H1 (cell line): Measurements from ENCODE around the gene MXI1. TPM values are rescaled to one million over a fixed set of nuclear protein-coding genes. Genes with fewer than 3 reads are reported as not detected.

Source experiments
- CTCF ChIA-PET: fragments of 300-600 bp; sonication (Branson Sonifier 250); formaldehyde crosslinking; loops from one replicate; lab custom pipeline; 2021; ENCODE audit not compliant: partially characterized antibody; lab: Charles Lee
- POLR2A ChIA-PET: fragments of 300-600 bp; sonication (Branson Sonifier 250); formaldehyde crosslinking; loops from one replicate; lab custom pipeline; 2021; ENCODE audit warnings: inconsistent platforms; ENCODE audit not compliant: partially characterized antibody; lab: Charles Lee
- DNase-seq, 2 experiments: peaks; one replicate each; pipeline versions ENCODE4 v3.0.0 to v3.0.0-alpha.2; 2010 to 2022; ENCODE audit warnings: low spot score in 2 of 2, low read depth in 1 of 2, mixed read lengths in 1 of 2
- FAIRE-seq: peaks from 2 replicates; lab custom pipeline; 2011; peaks lifted over from hg19 to GRCh38; lab: Jason Lieb, UNC
- H2AFZ ChIP-seq: 2 replicates; pipeline ENCODE4 v1.8.1; 2012; ENCODE audit warnings: low read length, inconsistent platforms
- H2AK5ac ChIP-seq: 2 replicates; pipeline ENCODE4 v1.6.1; 2013; ENCODE audit warnings: low read depth, low read length
- H2BK120ac ChIP-seq: replicated peaks from 2 replicates; pipeline ENCODE3; 2013; ENCODE audit warnings: low read depth, low read length, inconsistent platforms
- H2BK12ac ChIP-seq: 2 replicates; pipeline ENCODE4 v1.6.1; 2013; ENCODE audit warnings: low read depth, low read length
- H2BK15ac ChIP-seq: 2 replicates; pipeline ENCODE4 v1.6.1; 2013; ENCODE audit warnings: low read length
- H2BK20ac ChIP-seq: 2 replicates; pipeline ENCODE4 v1.6.1; 2013; ENCODE audit warnings: low read length
- H2BK5ac ChIP-seq: 2 replicates; pipeline ENCODE4 v1.6.1; 2013; ENCODE audit warnings: low read depth, low read length
- H3K14ac ChIP-seq: 2 replicates; pipeline ENCODE4 v1.6.1; 2013; ENCODE audit warnings: inconsistent platforms; ENCODE audit not compliant: insufficient read length
- H3K18ac ChIP-seq: 2 replicates; pipeline ENCODE4 v1.6.1; 2013; ENCODE audit warnings: low read length; ENCODE audit errors: extremely low read depth
- H3K23ac ChIP-seq: 2 replicates; pipeline ENCODE4 v1.6.1; 2013; ENCODE audit warnings: inconsistent platforms; ENCODE audit not compliant: insufficient read length
- H3K23me2 ChIP-seq: 2 replicates; pipeline ENCODE4 v1.6.1; 2013; ENCODE audit warnings: low read depth, low read length
- H3K27ac ChIP-seq: 2 replicates; pipeline ENCODE4 v1.6.1; 2011; ENCODE audit warnings: low read depth, low read length, inconsistent platforms
- H3K27me3 ChIP-seq, 4 experiments: replicated peaks in 1 of 4; 1 replicate in 1 of 4; 2 replicates in 3 of 4; pipeline versions ENCODE4 v1.6.1 to v1.8.1; 2011 to 2013; ENCODE audit warnings: low read length in 3 of 4, mild to moderate bottlenecking in 3 of 4, inconsistent platforms in 2 of 4, mixed read lengths in 2 of 4, moderate library complexity in 1 of 4; ENCODE audit not compliant: control insufficient read depth in 3 of 4, insufficient read depth in 3 of 4; ENCODE audit errors: extremely low read depth in 1 of 4
- H3K36me3 ChIP-seq, 4 experiments: 2 replicates each; pipeline versions ENCODE4 v1.6.1 to v1.8.1; 2011 to 2013; ENCODE audit warnings: mild to moderate bottlenecking in 4 of 4, low read length in 3 of 4, moderate library complexity in 2 of 4, control low read depth in 1 of 4, inconsistent platforms in 1 of 4; ENCODE audit not compliant: insufficient read depth in 4 of 4, control insufficient read depth in 2 of 4
- H3K4ac ChIP-seq: replicated peaks from 2 replicates; pipeline ENCODE3; 2013; ENCODE audit warnings: low read length, low read depth, mixed read lengths, inconsistent platforms; ENCODE audit not compliant: insufficient read length
- H3K4me1 ChIP-seq, 4 experiments: replicated peaks in 1 of 4; 1 replicate in 1 of 4; 2 replicates in 3 of 4; pipeline versions ENCODE4 v1.6.1 to v1.8.1; 2011 to 2013; ENCODE audit warnings: low read length in 3 of 4, inconsistent platforms in 2 of 4, mixed read lengths in 1 of 4; ENCODE audit not compliant: insufficient read depth in 4 of 4, control insufficient read depth in 3 of 4
- H3K4me2 ChIP-seq, 2 experiments: 2 replicates each; pipeline versions ENCODE4 v1.6.1 to v1.8.1; 2011 to 2013; ENCODE audit warnings: low read depth in 2 of 2, low read length in 2 of 2, control low read depth in 1 of 2, inconsistent platforms in 1 of 2, mild to moderate bottlenecking in 1 of 2; ENCODE audit not compliant: insufficient read depth in 1 of 2
- H3K4me3 ChIP-seq, 4 experiments: fragments of 200-600, 300-600 bp in 1 of 4; sonication (generic), shearing (Covaris generic), sonication (Bioruptor Twin) in 1 of 4; 2 replicates each; pipeline versions ENCODE4 v1.5.1 to v1.8.1; 2011 to 2016; ENCODE audit warnings: low read length in 4 of 4, low read depth in 3 of 4, control low read depth in 2 of 4, inconsistent platforms in 2 of 4, mild to moderate bottlenecking in 2 of 4, mixed read lengths in 1 of 4, moderate library complexity in 1 of 4; ENCODE audit not compliant: insufficient read depth in 2 of 4; ENCODE audit errors: extremely low read depth in 1 of 4
- H3K56ac ChIP-seq: replicated peaks from 2 replicates; pipeline ENCODE3; 2013; ENCODE audit warnings: low read depth, mild to moderate bottlenecking, mixed read lengths, low read length, inconsistent platforms; ENCODE audit not compliant: insufficient read length
- H3K79me1 ChIP-seq: 2 replicates; pipeline ENCODE4 v1.6.1; 2013; ENCODE audit warnings: low read depth, low read length, control low read depth
- H3K79me2 ChIP-seq, 2 experiments: 2 replicates each; pipeline versions ENCODE4 v1.6.1 to v1.8.1; 2012 to 2013; ENCODE audit warnings: low read length in 2 of 2, mild to moderate bottlenecking in 2 of 2, inconsistent platforms in 1 of 2; ENCODE audit not compliant: insufficient read depth in 2 of 2, control insufficient read depth in 1 of 2
- H3K9ac ChIP-seq, 4 experiments: replicated peaks in 1 of 4; 1 replicate in 1 of 4; 2 replicates in 3 of 4; pipeline versions ENCODE4 v1.6.1 to v1.8.1; 2011 to 2013; ENCODE audit warnings: low read depth in 3 of 4, low read length in 3 of 4, control low read depth in 2 of 4, mild to moderate bottlenecking in 2 of 4, moderate library complexity in 2 of 4, inconsistent platforms in 1 of 4; ENCODE audit errors: extremely low read depth in 1 of 4
- H3K9me3 ChIP-seq, 2 experiments: 2 replicates each; pipeline versions ENCODE4 v1.6.1 to v1.8.1; 2012 to 2013; ENCODE audit warnings: mild to moderate bottlenecking in 2 of 2, moderate library complexity in 2 of 2, control low read depth in 1 of 2, inconsistent platforms in 1 of 2, low read depth in 1 of 2, low read length in 1 of 2, mixed read lengths in 1 of 2; ENCODE audit not compliant: insufficient read depth in 2 of 2
- H4K20me1 ChIP-seq, 2 experiments: replicated peaks in 1 of 2; 2 replicates each; pipeline versions ENCODE3 to v1.8.1; 2011 to 2013; ENCODE audit warnings: inconsistent platforms in 2 of 2, low read length in 2 of 2, mild to moderate bottlenecking in 1 of 2; ENCODE audit not compliant: insufficient read depth in 2 of 2, control insufficient read depth in 1 of 2
- H4K5ac ChIP-seq: 2 replicates; pipeline ENCODE4 v1.6.1; 2013; ENCODE audit warnings: low read length, low read depth, mixed read lengths, inconsistent platforms; ENCODE audit not compliant: insufficient read length
- H4K8ac ChIP-seq: 2 replicates; pipeline ENCODE4 v1.8.0; 2013; ENCODE audit warnings: mild to moderate bottlenecking, moderate library complexity, low read length, inconsistent platforms; ENCODE audit not compliant: insufficient read depth; ENCODE audit errors: extremely low read depth
- H4K91ac ChIP-seq: replicated peaks from 2 replicates; pipeline ENCODE3; 2013; ENCODE audit warnings: low read length, mixed read lengths, inconsistent platforms; ENCODE audit not compliant: insufficient read length
- ATF2 ChIP-seq: IDR thresholded peaks from 2 replicates; pipeline ENCODE4 v1.6.1; 2012; ENCODE audit warnings: low read length, inconsistent platforms
- BCL11A ChIP-seq, 2 experiments: IDR thresholded peaks; one replicate each; pipeline ENCODE4 v1.6.1; 2011; ENCODE audit warnings: low read depth in 2 of 2, low read length in 2 of 2, mild to moderate bottlenecking in 2 of 2
- CHD1 ChIP-seq: IDR thresholded peaks from 2 replicates; pipeline ENCODE4 v1.6.1; 2012; ENCODE audit warnings: low read depth, low read length, improper control_type of control experiment
- CTBP2 ChIP-seq: IDR thresholded peaks from 2 replicates; pipeline ENCODE4 v1.7.0; 2011; ENCODE audit warnings: borderline replicate concordance, mild to moderate bottlenecking, moderate library complexity, mixed read lengths, low read length; ENCODE audit not compliant: insufficient read depth, insufficient read length
- GABPA ChIP-seq: IDR thresholded peaks from 2 replicates; pipeline ENCODE4 v1.6.1; 2011; ENCODE audit warnings: mild to moderate bottlenecking, low read length, moderate library complexity, borderline replicate concordance; ENCODE audit not compliant: insufficient read depth
- GTF2F1 ChIP-seq: IDR thresholded peaks from 2 replicates; pipeline ENCODE4 v1.6.1; 2012; ENCODE audit warnings: low read depth, low read length, improper control_type of control experiment, borderline replicate concordance
- HDAC6 ChIP-seq: IDR thresholded peaks from one replicate; pipeline ENCODE4 v1.7.1; 2012; ENCODE audit warnings: low read depth, mild to moderate bottlenecking, inconsistent platforms, low read length, moderate library complexity
- RBBP5 ChIP-seq: IDR thresholded peaks from 2 replicates; pipeline ENCODE4 v1.7.1; 2012; ENCODE audit warnings: low read depth, mild to moderate bottlenecking, inconsistent platforms, low read length, moderate library complexity, borderline replicate concordance
- USF2 ChIP-seq: IDR thresholded peaks from 2 replicates; pipeline ENCODE4 v1.6.1; 2011; ENCODE audit warnings: low read length, improper control_type of control experiment
- WGBS, 2 experiments: shearing (Covaris generic) in 1 of 2; methylation state at CpG; one replicate each; pipeline versions ENCODE4 v1.1.6 to v1.1.7; 2013 to 2015; ENCODE audit warnings: low lambda C conversion rate in 2 of 2, mixed read lengths in 2 of 2, inconsistent platforms in 1 of 2, low coverage in 1 of 2, missing lambda C conversion rate in 1 of 2; ENCODE audit not compliant: insufficient replicate concordance in 2 of 2, insufficient coverage in 1 of 2, insufficient read length in 1 of 2; ENCODE audit errors: extremely low coverage in 1 of 2, missing lambda C conversion rate in 1 of 2; 5-methylcytosine and 5-hydroxymethylcytosine counted together
- polyA plus RNA-seq, 7 experiments: library from polyadenylated mRNA; depleted of rRNA in 3 of 7; stranded (reverse) in 5 of 7; unstranded in 2 of 7; fragments of >200 nt in 5 of 7; fragments of 200-250 nt in 2 of 7; gene quantifications; 1 replicate in 5 of 7; 2 replicates in 1 of 7; 4 replicates in 1 of 7; pipeline versions ENCODE4 v1.2.1 to v1.2.3, GENCODE V29; 2011 to 2013; ENCODE audit warnings: missing spikeins in 2 of 7, mixed read lengths in 2 of 7
- total RNA-seq: library from RNA; stranded (reverse); fragmentation: NEBNext Ultra II Directional; extraction: Animal tissue kit (Norgen Biotek cat#: 25700); gene quantifications from 2 replicates; pipeline ENCODE4 v1.2.1, GENCODE V29; 2021

The MXI1 gene
- total and polyA plus RNA-seq, 2 of the 8 experiments (the other 6 are each of a cell fraction or from before 2014, with no cell fraction given) = 5.7 to 8.8 TPM

DNA sequence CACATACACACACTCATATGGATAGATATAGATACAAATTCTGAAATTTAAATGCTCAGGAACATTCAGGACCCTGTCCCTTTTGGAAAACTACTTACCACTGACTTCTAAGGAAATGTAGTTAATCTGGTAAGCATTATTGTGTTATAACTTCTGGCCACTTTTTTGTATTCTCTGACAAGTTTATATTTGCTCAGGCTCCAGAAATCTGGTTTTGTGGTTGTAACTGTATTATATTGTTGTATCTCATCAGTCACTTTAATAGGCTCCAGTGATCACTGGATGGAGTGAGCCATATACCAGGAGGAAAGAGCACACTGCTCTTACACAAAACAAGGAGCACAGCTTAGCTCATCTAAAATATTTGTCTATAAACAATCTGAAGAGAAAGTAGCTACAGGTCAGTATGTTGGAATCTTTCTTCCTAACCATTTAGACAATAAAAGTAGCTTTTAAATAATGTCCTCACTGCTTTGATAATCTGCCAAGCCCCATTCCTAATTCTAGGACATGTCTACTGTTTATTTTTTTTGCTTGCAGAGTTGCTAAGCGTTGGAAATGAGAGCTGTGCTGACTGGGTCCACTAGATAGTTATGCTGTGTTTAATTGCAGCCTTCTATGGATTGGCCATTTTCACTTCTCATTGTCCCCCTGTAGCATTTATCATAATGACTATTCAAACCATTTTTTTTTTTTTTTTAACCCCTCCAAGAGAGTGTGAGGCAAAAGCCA lies 53.5 kb downstream of the MXI1 start:
- no peak overlapping the region for H3K23ac ChIP-seq
- H3K9ac ChIP-seq = no peak overlapping the region
- no peak overlapping the region for H4K8ac ChIP-seq
- H3K79me1 ChIP-seq = no peaks in the 10 kb centered on the region
- H2BK12ac ChIP-seq = no peak overlapping the region
- H3K4me3 ChIP-seq = no peak overlapping the region
- POLR2A ChIA-PET = no interaction called here
- H3K36me3 ChIP-seq = no peaks in the 10 kb centered on the region
- H2BK20ac ChIP-seq = no peak overlapping the region
- H3K27me3 ChIP-seq = no peaks in the 10 kb centered on the region
- H2AFZ ChIP-seq = no peak overlapping the region
- H4K20me1 ChIP-seq = no peaks in the 10 kb centered on the region
- H4K91ac ChIP-seq = no peak overlapping the region
- DNase-seq = no peak
- no peak overlapping the region for H3K56ac ChIP-seq
- 93% methylated on average over 1 of the region's 1 CpG; no CpG with 5 or more reads in 1 of the 2 experiments for WGBS, 2 experiments
- no peak for FAIRE-seq
- no peak overlapping the region for H2BK120ac ChIP-seq
- H2BK5ac ChIP-seq = no peak overlapping the region
- no peak overlapping the region for H4K5ac ChIP-seq
- H3K23me2 ChIP-seq = no peaks in the 10 kb centered on the region
- no peaks in the 10 kb centered on the region for H3K4me1 ChIP-seq
- no peak overlapping the region for H3K4me2 ChIP-seq
- H2BK15ac ChIP-seq = no peak overlapping the region
- H3K18ac ChIP-seq = no peak overlapping the region
- H3K4ac ChIP-seq = no peak overlapping the region
- no peaks in the 10 kb centered on the region for H3K9me3 ChIP-seq
- CTCF ChIA-PET = interaction anchor here (0.7 to 1.8 kb wide), 7 partner anchors 9 to 193 kb away, joined by 3 to 7 read pairs (median 5); no protein-coding TSS in a partner anchor
- H3K27ac ChIP-seq = no peak overlapping the region
- H2AK5ac ChIP-seq = no peak overlapping the region
- no peak overlapping the region for H3K14ac ChIP-seq
- no peaks in the 10 kb centered on the region for H3K79me2 ChIP-seq
- TF ChIP-seq BCL11A (IDR thresholded peaks at IDR 0.05; ENCODE audit: low read depth in 2 of 2, low read length in 2 of 2) (no peak), GABPA (no peak), USF2 (no peak), RBBP5 (no peak), CTBP2 (no peak), GTF2F1 (no peak), ATF2 (no peak), CHD1 (no peak), HDAC6 (no peak)
